ENCODE results near the gene RHO.

DNA sequence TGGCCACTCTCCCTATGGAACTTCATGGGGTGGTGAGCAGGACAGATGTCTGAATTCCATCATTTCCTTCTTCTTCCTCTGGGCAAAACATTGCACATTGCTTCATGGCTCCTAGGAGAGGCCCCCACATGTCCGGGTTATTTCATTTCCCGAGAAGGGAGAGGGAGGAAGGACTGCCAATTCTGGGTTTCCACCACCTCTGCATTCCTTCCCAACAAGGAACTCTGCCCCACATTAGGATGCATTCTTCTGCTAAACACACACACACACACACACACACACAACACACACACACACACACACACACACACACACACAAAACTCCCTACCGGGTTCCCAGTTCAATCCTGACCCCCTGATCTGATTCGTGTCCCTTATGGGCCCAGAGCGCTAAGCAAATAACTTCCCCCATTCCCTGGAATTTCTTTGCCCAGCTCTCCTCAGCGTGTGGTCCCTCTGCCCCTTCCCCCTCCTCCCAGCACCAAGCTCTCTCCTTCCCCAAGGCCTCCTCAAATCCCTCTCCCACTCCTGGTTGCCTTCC is 1.9 kb downstream of the RHO start:
- no peak for TF ChIP-seq SUZ12 (IDR thresholded peaks at IDR 0.05)
- TF ChIP-seq NFRKB (IDR thresholded peaks at IDR 0.05), result no peak
